OCI-LY7 (cell line): Measurements from ENCODE around the gene TAGLN2. TPM values are rescaled to one million over a fixed set of nuclear protein-coding genes. Genes with fewer than 3 reads are reported as not detected.

Experiments used
- BruUV-seq: library from RNA; stranded (reverse); fragments of 400-500 nt; replicated peaks from 2 replicates; lab custom pipeline; 2021; lab: Mats Ljungman, UMichigan
- CTCF ChIA-PET: fragments of 300-600 bp; sonication (Branson Sonifier 250); formaldehyde crosslinking; loops from one replicate; lab custom pipeline; 2022; ENCODE audit warnings: antibody characterized with exemption; ENCODE audit not compliant: unreplicated experiment; lab: Charles Lee
- POLR2A ChIA-PET: fragments of 300-600 bp; sonication (Branson Sonifier 250); formaldehyde crosslinking; loops from one replicate; lab custom pipeline; 2022; ENCODE audit warnings: antibody characterized with exemption; lab: Charles Lee
- DNase-seq: peaks from one replicate; pipeline ENCODE4 v3.0.0-alpha.2; 2015; ENCODE audit warnings: low spot score
- H2AFZ ChIP-seq: fragments of 200-600 bp; sonication (generic), shearing (Covaris generic); 2 replicates; pipeline ENCODE4 v1.6.1; 2014; ENCODE audit warnings: mild to moderate bottlenecking, antibody characterized with exemption, low read length, moderate library complexity
- H3K27ac ChIP-seq: fragments of 200-600 bp; sonication (generic); 2 replicates; pipeline ENCODE4 v1.5.1; 2014; ENCODE audit warnings: mixed run types, low read depth, mild to moderate bottlenecking, moderate library complexity, low read length, inconsistent platforms; ENCODE audit not compliant: poor library complexity, severe bottlenecking
- H3K36me3 ChIP-seq: fragments of 200-600 bp; sonication (generic); 2 replicates; pipeline ENCODE4 v1.6.1; 2014; ENCODE audit warnings: mild to moderate bottlenecking, antibody characterized with exemption, low read length, moderate library complexity, mixed read lengths; ENCODE audit not compliant: insufficient read depth
- H3K4me1 ChIP-seq: fragments of 200-600 bp; sonication (generic); 2 replicates; pipeline ENCODE4 v1.5.1; 2014; ENCODE audit warnings: mild to moderate bottlenecking, low read length; ENCODE audit not compliant: insufficient read depth, poor library complexity, severe bottlenecking
- H3K4me2 ChIP-seq: fragments of 200-600 bp; sonication (generic); 2 replicates; pipeline ENCODE4 v1.6.1; 2014; ENCODE audit warnings: mild to moderate bottlenecking, low read length
- H3K4me3 ChIP-seq: fragments of 200-600 bp; sonication (generic); 2 replicates; pipeline ENCODE4 v1.5.1; 2014; ENCODE audit warnings: mild to moderate bottlenecking, low read depth, low read length; ENCODE audit not compliant: poor library complexity, severe bottlenecking
- H3K79me2 ChIP-seq: fragments of 200-600 bp; sonication (generic); 2 replicates; pipeline ENCODE4 v1.6.1; 2016; ENCODE audit warnings: low read depth, mild to moderate bottlenecking, low read length, moderate library complexity, mixed read lengths; ENCODE audit not compliant: insufficient read depth
- H3K9me2 ChIP-seq: fragments of 200-600 bp; sonication (generic); 2 replicates; pipeline ENCODE4 v1.6.1; 2016; ENCODE audit warnings: mild to moderate bottlenecking, low read length, mixed read lengths; ENCODE audit not compliant: insufficient read depth
- H3K9me3 ChIP-seq: fragments of 200-600 bp; sonication (generic); 2 replicates; pipeline ENCODE4 v1.6.1; 2014; ENCODE audit warnings: mild to moderate bottlenecking, mixed run types, low read length, mixed read lengths
- H4K20me1 ChIP-seq: fragments of 200-600 bp; sonication (generic); 2 replicates; pipeline ENCODE4 v1.6.1; 2014; ENCODE audit warnings: mild to moderate bottlenecking, antibody characterized with exemption, low read length, moderate library complexity, mixed read lengths; ENCODE audit not compliant: insufficient read depth
- EZH2phosphoT487 ChIP-seq: fragments of 200-600 bp; sonication (generic); IDR thresholded peaks from 2 replicates; pipeline ENCODE4 v1.6.1; 2018; ENCODE audit warnings: low read depth, borderline replicate concordance, mild to moderate bottlenecking, mixed run types, antibody characterized with exemption, low read length, moderate library complexity, mixed read lengths
- intact Hi-C: fragments of 100-400 bp; cut with micrococcal nuclease; formaldehyde crosslinking; loops from one replicate; pipeline ENCODE4 v1.10.0; 2022; ENCODE audit not compliant: unreplicated experiment
- total RNA-seq, 2 experiments: library from RNA; depleted of rRNA in 1 of 2; stranded (reverse); fragments of >200 nt in 1 of 2; shearing (Covaris generic) in 1 of 2; gene quantifications; 2 replicates each; pipeline ENCODE4 v1.2.3, GENCODE V29; 2014 to 2022
- TF ChIP-seq, protein P1 (sequence below): fragments of 200-600 bp; sonication (generic); conservative IDR thresholded peaks from 2 replicates; pipeline ENCODE4 v1.5.1; 2014; ENCODE audit warnings: mild to moderate bottlenecking, antibody characterized with exemption, low read length, moderate library complexity, mixed read lengths

Gene TAGLN2
- total RNA-seq, 2 experiments from 2014 or later = 193 to 215 TPM

DNA sequence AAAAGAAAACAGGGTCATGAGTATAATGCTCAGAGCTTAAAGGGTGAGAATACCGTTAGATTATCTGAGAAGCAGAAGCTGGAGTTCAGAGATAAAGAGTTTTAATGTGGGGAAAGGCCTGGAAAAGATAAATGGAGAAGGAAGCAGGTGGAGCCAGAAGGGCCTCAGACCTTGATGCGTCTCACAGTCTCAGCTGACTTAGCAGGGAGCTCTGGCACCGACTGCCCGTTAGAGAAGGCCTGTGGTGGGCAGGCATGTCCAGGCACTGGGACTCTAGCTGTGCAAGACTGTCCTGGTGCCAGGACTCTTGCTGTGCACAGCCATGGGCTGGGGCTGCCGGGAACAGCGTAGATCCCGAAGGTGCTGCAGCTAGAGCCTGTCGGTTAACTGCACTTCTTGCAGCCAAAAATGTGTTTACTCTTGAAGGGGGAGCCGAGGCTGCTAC, 32.5 kb upstream of the TAGLN2 start:
- POLR2A ChIA-PET = interaction anchor here (0.7 kb wide), 1 partner anchor 73 kb away, joined by 3 read pairs; no protein-coding TSS in a partner anchor
- DNase-seq = no peak
- no peak overlapping the region for H3K4me3 ChIP-seq
- H4K20me1 ChIP-seq = no peaks in the 10 kb centered on the region
- no TSS peak for BruUV-seq
- H3K4me2 ChIP-seq = no peak overlapping the region
- no peaks in the 10 kb centered on the region for H3K4me1 ChIP-seq
- H3K9me2 ChIP-seq = no peaks in the 10 kb centered on the region
- CTCF ChIA-PET = interaction anchor here (0.5 to 0.6 kb wide), 2 partner anchors 46 to 232 kb away, joined by 3 read pairs; no protein-coding TSS in a partner anchor
- no peak for TF ChIP-seq EZH2phosphoT487
- TF ChIP-seq, protein P1, sequence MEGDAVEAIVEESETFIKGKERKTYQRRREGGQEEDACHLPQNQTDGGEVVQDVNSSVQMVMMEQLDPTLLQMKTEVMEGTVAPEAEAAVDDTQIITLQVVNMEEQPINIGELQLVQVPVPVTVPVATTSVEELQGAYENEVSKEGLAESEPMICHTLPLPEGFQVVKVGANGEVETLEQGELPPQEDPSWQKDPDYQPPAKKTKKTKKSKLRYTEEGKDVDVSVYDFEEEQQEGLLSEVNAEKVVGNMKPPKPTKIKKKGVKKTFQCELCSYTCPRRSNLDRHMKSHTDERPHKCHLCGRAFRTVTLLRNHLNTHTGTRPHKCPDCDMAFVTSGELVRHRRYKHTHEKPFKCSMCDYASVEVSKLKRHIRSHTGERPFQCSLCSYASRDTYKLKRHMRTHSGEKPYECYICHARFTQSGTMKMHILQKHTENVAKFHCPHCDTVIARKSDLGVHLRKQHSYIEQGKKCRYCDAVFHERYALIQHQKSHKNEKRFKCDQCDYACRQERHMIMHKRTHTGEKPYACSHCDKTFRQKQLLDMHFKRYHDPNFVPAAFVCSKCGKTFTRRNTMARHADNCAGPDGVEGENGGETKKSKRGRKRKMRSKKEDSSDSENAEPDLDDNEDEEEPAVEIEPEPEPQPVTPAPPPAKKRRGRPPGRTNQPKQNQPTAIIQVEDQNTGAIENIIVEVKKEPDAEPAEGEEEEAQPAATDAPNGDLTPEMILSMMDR = no peak
- H3K79me2 ChIP-seq = no peaks in the 10 kb centered on the region
- intact Hi-C loops = no loop called here
- no peaks in the 10 kb centered on the region for H3K9me3 ChIP-seq
- no peak overlapping the region for H3K27ac ChIP-seq
- H3K36me3 ChIP-seq = no peaks in the 10 kb centered on the region
- H2AFZ ChIP-seq = no peak overlapping the region

DNA sequence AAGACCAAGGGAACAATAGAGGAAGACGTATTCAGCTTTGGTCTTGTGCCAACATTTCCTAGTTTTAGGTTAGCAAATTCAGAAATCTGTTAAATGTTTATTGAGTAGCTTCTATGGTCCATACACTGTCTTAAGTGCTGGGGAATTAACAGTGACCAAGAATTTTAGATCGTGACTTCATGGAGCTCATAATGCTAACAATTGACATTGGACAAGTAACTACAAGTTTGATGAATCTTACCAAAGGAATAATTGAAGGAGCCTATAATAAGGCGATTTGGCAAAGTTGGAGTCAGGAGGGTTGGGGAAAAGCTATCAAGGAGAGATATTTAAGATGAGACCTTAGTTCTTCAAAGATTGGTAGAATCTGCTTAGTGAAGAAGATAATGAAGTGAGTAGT, 30.1 kb upstream of the TAGLN2 start:
- H3K9me3 ChIP-seq = no peaks in the 10 kb centered on the region
- intact Hi-C loops = no loop called here
- TF ChIP-seq, protein P1 = no peak
- no peak for TF ChIP-seq EZH2phosphoT487
- no peak overlapping the region for H2AFZ ChIP-seq
- no peaks in the 10 kb centered on the region for H4K20me1 ChIP-seq
- H3K79me2 ChIP-seq = no peaks in the 10 kb centered on the region
- no peak for DNase-seq
- H3K4me3 ChIP-seq = no peak overlapping the region
- H3K27ac ChIP-seq = no peak overlapping the region
- no peaks in the 10 kb centered on the region for H3K9me2 ChIP-seq
- no peak overlapping the region for H3K4me2 ChIP-seq
- no peaks in the 10 kb centered on the region for H3K4me1 ChIP-seq
- no TSS peak for BruUV-seq
- POLR2A ChIA-PET = interaction anchor here (0.7 kb wide), 1 partner anchor 37 kb away, joined by 3 read pairs; no protein-coding TSS in a partner anchor
- no peaks in the 10 kb centered on the region for H3K36me3 ChIP-seq
- CTCF ChIA-PET = interaction anchor here (1.2 kb wide), 1 partner anchor 52 kb away, joined by 3 read pairs; no protein-coding TSS in a partner anchor
